ENCODE results near the gene RGS6. TPM values are rescaled to one million over a fixed set of nuclear protein-coding genes. Genes with fewer than 3 reads are reported as not detected.

Gene RGS6
- total RNA-seq, 4 donors from 2014 or later, result 0.83 to 2.4 (median 1.5) TPM

- DNase-seq (ENCODE audit: extremely low spot score), result peak; percentile 87
- WGBS, result 88% methylated on average over 10 of the region's 12 CpGs
- no peaks in the 10 kb centered on the region for H3K9me3 ChIP-seq
Observed at GRCh38 chr14:72607386-72608130, 675.3 kb downstream of the RGS6 start.

GRCh38 chr14:72608391-72609204, 676.4 kb downstream of the RGS6 start:
- peak; percentile 81 for DNase-seq (ENCODE audit: extremely low spot score)
- Histone ChIP-seq H3K4me1 (peaks cover 0 to 11% (median 4%) of the 10 kb centered on the region in 4 donors), H3K27me3 (no peaks in the 10 kb centered on the region), H3K4me3 (no peak overlapping the region), H3K27ac (replicated peaks in 1 of 4) (no peak overlapping the region), H3K9me3 (no peaks in the 10 kb centered on the region), H3K36me3 (no peaks in the 10 kb centered on the region)
- intact Hi-C loops (cut with DNase I), result no loop called here
- no peak for TF ChIP-seq EP300 (IDR thresholded peaks at IDR 0.05)
- TF ChIP-seq POLR2AphosphoS5 (IDR thresholded peaks at IDR 0.05), result no peak
- TF ChIP-seq, protein P1, sequence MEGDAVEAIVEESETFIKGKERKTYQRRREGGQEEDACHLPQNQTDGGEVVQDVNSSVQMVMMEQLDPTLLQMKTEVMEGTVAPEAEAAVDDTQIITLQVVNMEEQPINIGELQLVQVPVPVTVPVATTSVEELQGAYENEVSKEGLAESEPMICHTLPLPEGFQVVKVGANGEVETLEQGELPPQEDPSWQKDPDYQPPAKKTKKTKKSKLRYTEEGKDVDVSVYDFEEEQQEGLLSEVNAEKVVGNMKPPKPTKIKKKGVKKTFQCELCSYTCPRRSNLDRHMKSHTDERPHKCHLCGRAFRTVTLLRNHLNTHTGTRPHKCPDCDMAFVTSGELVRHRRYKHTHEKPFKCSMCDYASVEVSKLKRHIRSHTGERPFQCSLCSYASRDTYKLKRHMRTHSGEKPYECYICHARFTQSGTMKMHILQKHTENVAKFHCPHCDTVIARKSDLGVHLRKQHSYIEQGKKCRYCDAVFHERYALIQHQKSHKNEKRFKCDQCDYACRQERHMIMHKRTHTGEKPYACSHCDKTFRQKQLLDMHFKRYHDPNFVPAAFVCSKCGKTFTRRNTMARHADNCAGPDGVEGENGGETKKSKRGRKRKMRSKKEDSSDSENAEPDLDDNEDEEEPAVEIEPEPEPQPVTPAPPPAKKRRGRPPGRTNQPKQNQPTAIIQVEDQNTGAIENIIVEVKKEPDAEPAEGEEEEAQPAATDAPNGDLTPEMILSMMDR (IDR thresholded peaks at IDR 0.05), result no peak
- no peak for TF ChIP-seq POLR2A (IDR thresholded peaks at IDR 0.05; ENCODE audit: low read depth)
- WGBS, result 74% methylated on average over 8 of the region's 8 CpGs

More at GRCh38 chr14:72607386-72608130, 675.3 kb downstream of the RGS6 start:
- no peak overlapping the region for H3K27ac ChIP-seq (replicated peaks in 1 of 4)
- TF ChIP-seq POLR2AphosphoS5 (IDR thresholded peaks at IDR 0.05) (no peak), POLR2A (IDR thresholded peaks at IDR 0.05; ENCODE audit: low read depth) (no peak)
- no peaks in the 10 kb centered on the region for H3K36me3 ChIP-seq
- no peak overlapping the region for H3K4me3 ChIP-seq
- intact Hi-C loops (cut with DNase I), result no loop called here
- H3K27me3 ChIP-seq, result no peaks in the 10 kb centered on the region
- H3K4me1 ChIP-seq, result peaks cover 0 to under 1% (median 0%) of the 10 kb centered on the region in 4 donors

GRCh38 chr14:72609205-72609916, 677.1 kb downstream of the RGS6 start:
- Histone ChIP-seq H3K9me3 (no peaks in the 10 kb centered on the region), H3K4me3 (no peak overlapping the region), H3K27ac (replicated peaks in 1 of 4) (no peak overlapping the region), H3K4me1 (peaks cover 0 to 19% (median 11%) of the 10 kb centered on the region in 4 donors), H3K36me3 (no peaks in the 10 kb centered on the region), H3K27me3 (no peaks in the 10 kb centered on the region)
- intact Hi-C loops (cut with DNase I), result no loop called here
- TF ChIP-seq POLR2A (IDR thresholded peaks at IDR 0.05; ENCODE audit: low read depth) (no peak), EP300 (IDR thresholded peaks at IDR 0.05) (no peak), POLR2AphosphoS5 (IDR thresholded peaks at IDR 0.05) (no peak)
- TF ChIP-seq, protein P1 (IDR thresholded peaks at IDR 0.05), result no peak
- DNase-seq (ENCODE audit: extremely low spot score), result peak; percentile 89
- WGBS, result 89% methylated on average over 11 of the region's 12 CpGs

GRCh38 chr14:72610096-72610830, 678.0 kb downstream of the RGS6 start:
- Histone ChIP-seq H3K36me3 (no peaks in the 10 kb centered on the region), H3K27me3 (no peaks in the 10 kb centered on the region), H3K9me3 (no peaks in the 10 kb centered on the region), H3K4me3 (no peak overlapping the region), H3K27ac (replicated peaks in 1 of 4) (no peak overlapping the region), H3K4me1 (peaks cover 6 to 27% (median 18%) of the 10 kb centered on the region in 4 donors)
- intact Hi-C loops (cut with DNase I), result no loop called here
- TF ChIP-seq, protein P1 (IDR thresholded peaks at IDR 0.05), result no peak
- TF ChIP-seq POLR2A (IDR thresholded peaks at IDR 0.05; ENCODE audit: low read depth), result no peak
- TF ChIP-seq EP300 (IDR thresholded peaks at IDR 0.05), result no peak
- TF ChIP-seq POLR2AphosphoS5 (IDR thresholded peaks at IDR 0.05), result no peak
- WGBS, result 88% methylated on average over 10 of the region's 12 CpGs
- DNase-seq (ENCODE audit: extremely low spot score), result peak; percentile 89
